ENCODE data around the gene SSBP2.
A peak's percentile ranks its signal among the peaks of the same experiment; 100 is the strongest.

SSBP2 gene

DNA sequence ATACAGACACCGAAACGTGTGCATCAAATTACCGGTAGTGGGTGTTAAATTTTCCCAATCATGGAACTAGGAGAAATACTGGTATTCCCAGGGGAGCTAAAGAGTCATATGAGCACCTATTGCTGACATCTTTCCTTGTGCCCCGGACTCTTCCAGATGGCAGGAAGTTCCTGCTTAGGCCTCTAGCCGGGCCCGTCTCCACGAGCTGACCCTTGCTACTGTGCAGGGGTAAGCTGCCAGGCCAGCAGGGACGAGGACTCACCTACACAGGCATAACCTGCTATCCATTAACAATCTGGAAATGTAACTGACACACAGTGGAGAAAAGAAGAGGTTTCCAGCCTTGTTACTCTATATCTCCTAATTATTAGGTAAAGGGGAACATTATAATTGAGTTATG lies 16.2 kb upstream of the SSBP2 start:
- DNase-seq (ENCODE audit: low read depth in 2 of 2), result no peak

DNA sequence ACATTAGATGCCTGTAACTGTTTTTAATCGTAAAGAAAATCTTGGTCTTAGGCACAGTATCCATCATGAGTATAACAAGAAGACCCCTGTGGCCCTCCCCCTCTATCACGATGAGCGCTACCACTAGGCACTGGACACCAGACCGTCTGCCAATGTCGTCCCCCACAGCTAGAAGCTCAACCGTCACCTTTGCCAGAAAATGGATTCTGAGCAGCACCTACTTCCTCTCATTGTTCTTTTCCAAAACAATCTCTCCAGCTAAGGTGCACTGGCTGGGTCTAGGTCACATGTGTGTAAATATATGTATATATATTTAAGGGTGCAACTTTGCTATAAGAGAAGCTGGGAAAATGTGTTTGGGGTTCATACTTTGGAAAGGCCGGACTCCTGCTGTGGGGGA lies 15.7 kb upstream of the SSBP2 start:
- no peak for DNase-seq (ENCODE audit: low read depth in 2 of 2)

DNA sequence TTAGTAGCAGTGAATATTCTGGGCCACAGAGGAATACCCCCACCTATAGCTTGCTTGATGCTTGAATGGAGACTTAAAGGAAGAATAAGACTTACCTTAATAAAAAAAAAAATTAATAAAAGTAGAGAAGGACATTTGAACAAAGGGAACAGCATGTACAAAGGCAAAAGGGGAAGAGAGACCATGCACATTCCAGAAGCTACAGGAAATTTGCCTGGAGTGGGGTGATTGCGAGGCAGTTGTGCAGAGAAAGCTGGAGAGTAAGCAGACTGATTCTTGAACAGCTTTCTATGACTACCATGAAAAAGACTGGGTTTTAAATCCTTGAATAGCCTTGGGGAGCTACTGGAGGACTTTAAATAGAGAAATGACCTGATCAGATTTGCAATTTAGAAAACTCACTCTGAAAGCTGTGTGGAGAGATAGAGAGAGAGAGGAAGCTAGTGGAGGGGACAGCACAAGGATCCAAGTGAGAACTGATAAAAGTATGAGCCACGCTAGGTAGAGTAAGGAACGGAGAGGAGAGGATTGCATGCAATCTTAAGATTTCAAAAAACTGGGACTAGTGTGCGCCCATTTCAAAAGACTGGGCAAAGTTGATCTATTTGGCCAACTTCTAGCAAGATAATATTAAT lies 12.5 kb upstream of the SSBP2 start:
- DNase-seq (ENCODE audit: low read depth in 2 of 2), result no peak

DNA sequence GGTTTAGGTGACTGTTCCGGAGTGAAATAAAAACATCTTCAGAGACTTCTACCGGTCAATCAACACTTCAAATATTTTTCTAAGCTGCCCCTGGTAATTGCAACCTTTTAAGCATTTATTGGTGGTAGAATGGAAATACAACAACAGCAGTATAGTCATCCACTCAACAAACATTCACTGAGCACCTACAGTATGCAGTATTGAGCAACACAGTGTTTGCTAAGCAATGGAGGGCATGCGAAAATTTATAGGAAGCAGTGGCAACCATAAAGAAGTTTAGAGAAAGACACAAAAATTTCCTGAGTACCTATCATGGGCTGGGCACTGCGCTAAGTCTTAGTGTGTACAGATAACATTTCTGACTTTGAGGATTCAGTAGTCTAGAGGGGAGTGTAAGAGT lies 12.0 kb upstream of the SSBP2 start:
- DNase-seq (ENCODE audit: low read depth in 2 of 2), result no peak

DNA sequence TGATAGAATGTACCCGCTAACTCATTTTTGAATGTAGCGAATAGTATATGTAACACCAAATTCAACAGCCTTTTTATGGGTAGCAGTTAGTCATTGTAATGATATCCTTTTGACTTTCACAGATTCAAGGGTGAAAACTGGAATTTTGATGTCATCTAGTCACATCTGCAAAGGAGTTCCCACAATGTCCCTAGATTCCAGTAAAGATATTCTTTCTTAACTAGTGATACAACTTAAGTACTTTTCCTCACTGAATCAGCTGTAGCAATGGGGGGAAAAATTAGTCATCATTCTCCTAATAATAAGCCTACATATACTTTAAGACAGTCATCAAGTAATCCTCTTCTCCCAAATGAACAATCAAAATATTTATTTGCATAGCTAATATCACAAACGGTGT lies 11.5 kb upstream of the SSBP2 start:
- DNase-seq (ENCODE audit: low read depth in 2 of 2), result no peak

DNA sequence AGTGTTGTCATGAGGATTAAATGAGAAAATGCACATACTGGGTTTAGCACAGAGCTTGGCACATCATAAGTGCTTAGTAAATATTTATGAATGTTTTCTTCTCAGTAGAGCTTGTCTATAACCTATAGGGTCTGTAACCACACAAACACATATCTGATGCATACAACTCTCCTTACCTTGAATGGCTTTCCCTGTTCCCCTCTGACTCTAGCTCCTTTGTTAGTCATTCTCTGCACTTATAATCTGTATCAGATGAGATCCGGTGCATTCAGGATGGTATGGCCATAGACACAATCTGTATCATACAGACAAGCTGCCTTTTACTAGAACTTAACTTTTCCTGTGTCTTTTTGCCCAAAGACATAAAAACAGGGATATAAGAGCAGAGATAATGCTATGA lies 11.1 kb upstream of the SSBP2 start:
- no peak for DNase-seq (ENCODE audit: low read depth in 2 of 2)

DNA sequence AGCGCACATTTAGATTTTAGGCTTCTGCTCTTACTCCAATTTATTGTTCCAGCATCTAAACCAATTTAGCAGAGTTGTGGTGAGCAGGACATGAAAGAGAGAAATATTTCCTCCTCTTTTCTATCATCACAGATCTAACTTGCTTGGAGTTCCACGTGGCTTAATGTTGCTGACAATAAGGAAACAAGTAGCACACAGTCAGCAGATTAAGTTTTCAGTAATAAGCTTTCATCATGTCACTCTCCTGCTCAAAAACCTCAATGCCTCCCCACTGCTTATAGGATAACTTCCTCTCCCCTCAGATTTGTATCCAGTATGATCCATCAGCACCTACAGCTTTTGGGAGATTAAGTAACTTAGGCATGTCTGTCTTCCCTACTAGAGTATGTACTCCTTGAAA lies 10.4 kb upstream of the SSBP2 start:
- no peak for DNase-seq (ENCODE audit: low read depth in 2 of 2)

DNA sequence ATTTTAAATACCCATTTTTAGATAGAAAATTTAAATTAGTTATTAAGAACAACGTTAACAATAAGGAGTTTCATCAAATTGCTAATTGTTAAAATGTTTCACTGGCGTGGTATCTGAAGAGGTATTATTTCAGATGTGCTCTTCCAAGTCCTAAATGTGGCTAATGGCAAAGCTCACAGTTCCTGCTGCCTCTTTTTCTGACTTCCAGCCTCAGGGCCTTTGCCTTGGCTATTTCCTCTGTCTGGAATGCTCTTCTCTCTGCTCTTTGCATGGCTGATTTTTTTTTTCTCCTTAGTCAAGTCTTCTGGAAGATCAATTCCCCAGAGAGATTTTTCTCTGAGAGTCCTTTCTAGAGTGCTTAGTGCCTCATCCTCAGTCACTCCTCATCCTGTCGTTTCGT lies 9.6 kb upstream of the SSBP2 start:
- DNase-seq (ENCODE audit: low read depth in 2 of 2), result no peak

DNA sequence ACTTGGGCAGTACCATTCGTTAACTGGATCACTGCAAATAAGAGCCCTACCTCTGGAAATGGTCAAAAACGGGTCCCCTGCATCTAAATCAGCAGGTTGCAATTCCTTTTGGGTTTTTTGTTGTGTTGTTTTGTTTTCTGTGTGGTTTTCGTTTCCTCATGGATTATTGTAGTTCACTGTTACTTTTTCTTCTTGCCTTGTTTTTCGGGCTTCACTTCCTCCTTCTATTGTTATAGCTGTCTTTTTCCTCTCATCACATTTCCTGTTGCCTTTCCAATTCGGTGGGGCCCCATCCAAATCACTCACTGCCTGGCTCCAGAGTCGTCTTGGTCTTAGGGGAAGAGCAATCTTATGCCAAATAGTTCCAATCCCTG lies 8.7 kb upstream of the SSBP2 start:
- no peak for DNase-seq (ENCODE audit: low read depth in 2 of 2)

DNA sequence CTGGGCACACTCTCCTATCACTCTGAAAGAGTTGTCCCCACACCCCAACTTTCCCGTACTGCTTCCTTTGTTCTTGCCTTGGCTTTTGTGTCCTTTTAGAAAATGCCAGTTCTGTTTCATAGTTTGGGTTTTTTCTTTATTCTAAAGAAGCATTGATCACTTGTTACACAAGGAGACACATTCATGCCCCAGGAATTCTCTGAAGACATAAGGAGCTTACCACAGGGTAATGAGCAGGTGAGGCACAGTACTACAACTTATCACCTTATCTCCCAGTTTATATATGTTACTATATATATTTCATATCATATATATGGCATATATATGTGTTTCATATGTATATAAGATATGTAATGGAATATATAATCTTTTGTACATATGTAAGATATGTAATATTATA lies 6.5 kb upstream of the SSBP2 start:
- DNase-seq (ENCODE audit: low read depth in 2 of 2), result no peak

DNA sequence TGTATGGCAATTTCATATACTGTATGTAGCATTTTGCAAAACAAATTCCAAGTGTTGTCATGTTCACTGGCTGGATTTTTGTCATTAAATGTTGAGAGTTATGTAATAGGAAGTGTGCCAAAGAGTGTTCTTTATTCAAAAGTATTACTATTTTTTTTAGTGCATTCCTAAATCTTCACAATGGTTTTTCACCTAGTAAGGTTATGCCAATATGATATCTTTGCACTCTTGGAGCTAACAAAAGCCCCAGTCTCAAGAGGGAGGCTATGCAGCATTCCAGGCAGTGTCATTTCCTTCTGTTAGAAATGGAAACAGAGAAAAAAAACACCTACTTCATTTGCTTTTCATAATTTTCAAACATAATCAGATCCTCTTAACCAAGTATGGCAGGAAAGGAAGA lies 5.1 kb upstream of the SSBP2 start:
- no peak for DNase-seq (ENCODE audit: low read depth in 2 of 2)

DNA sequence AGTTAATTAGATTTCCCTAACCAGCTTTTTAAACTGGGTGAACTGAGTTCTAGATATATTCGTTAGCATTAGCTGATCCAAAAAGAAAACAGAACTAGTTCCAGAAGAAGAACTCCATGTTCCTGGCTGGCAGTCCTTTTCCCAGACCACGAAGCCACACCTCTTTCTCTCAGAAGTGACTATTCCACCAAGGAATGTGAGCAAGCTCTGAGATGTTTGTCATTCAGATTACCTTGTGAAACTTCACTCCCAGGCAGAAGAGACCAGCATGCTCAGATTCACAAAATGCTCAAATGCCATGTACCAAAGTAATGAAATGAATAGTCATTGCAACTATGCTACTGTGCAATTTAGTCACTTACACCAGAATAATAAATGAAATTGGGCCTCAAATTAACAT lies 4.4 kb upstream of the SSBP2 start:
- DNase-seq (ENCODE audit: low read depth in 2 of 2), result no peak

DNA sequence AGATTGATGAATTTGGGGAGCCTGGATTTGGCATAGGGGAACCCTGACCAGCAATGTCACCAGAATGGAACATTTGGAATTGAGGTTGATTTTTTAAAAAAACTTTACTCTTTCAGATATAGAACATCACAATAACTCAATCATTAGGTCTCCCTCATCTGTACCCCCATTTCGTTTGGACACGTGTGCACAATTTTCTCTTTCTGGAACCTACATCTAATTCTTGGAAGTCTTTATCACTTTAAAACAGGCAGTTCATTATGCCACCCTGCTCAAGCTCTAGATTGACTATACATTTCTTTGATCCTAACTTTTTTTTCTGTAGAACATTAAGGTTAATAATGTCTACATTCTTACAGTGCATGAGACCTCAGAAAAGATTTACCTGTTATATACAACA lies 3.7 kb upstream of the SSBP2 start:
- no peak for DNase-seq (ENCODE audit: low read depth in 2 of 2)

DNA sequence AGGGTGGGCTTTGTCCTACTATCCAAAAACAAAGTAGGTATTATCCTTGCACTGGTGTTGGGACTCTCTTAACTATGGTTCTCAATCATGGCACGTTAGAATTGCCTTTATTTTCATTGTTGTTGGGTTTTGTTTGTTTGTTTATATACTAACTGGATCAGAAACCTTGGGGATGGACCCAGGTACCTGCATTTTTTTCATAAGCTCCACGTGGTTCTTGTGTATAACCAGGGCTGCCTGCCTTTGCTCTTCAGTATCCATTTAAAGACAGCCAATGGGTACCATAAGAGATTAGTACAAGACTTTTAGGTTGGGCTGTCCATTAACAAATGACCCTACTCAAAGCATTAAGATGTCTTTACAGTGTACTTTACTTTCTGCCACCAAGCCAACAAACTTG lies 2.5 kb upstream of the SSBP2 start:
- DNase-seq (ENCODE audit: low read depth in 2 of 2), result no peak

DNA sequence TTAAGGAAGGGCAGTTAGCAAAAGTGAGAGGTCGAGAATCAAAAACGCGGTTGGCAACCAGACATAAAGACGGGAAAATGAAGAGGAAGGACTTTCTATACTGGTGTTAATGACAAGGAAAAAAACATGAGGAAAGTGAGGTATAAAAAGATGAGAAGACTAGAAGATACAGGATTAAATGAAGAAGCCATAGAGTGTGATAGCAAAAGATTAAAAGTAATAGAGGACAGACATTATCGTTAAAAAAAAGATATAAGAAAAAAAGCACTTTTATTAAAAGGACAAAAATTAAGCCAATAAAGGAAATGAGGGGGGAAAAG lies 1.7 kb upstream of the SSBP2 start:
- DNase-seq (ENCODE audit: low read depth in 2 of 2), result no peak

DNA sequence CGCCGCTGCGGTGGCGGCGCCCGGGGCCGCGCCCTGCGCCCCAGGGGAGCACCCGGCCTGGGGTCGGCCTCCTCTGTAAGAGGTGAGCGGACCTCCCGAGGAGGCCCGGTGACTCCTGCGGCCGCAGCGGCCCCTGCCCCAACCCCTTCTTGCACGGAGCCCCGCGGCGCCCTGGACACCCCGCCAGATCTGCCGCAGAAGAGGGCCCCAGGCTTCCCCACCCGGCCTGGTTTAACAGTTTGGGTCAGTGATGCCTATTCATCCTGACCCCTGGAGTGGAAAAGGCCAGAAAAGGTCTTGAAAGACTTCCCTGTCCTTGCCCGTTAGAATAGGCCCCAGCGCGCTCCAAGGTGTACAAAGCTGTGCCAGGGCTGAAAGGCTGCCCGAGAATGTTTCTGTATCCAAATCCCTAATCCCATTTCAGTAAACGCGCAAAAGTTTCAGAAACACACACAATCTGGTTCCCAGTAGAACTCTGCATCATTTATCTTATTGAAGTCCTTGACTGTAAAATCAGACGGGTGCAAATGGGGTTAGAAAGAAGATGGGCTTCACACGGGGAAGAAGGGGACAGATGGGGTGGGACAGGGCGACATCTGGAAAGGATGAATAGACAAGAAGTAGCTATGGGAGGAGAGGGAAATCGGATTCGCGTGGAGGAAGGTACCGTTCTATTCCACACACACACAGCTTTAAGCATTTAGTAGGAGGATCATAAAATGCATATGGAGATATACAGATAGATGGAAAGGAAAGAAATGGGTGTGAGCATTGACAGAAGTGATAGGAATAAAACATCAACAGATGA lies 1.1 kb upstream of the SSBP2 start:
- DNase-seq (ENCODE audit: low read depth in 2 of 2), result no peak

DNA sequence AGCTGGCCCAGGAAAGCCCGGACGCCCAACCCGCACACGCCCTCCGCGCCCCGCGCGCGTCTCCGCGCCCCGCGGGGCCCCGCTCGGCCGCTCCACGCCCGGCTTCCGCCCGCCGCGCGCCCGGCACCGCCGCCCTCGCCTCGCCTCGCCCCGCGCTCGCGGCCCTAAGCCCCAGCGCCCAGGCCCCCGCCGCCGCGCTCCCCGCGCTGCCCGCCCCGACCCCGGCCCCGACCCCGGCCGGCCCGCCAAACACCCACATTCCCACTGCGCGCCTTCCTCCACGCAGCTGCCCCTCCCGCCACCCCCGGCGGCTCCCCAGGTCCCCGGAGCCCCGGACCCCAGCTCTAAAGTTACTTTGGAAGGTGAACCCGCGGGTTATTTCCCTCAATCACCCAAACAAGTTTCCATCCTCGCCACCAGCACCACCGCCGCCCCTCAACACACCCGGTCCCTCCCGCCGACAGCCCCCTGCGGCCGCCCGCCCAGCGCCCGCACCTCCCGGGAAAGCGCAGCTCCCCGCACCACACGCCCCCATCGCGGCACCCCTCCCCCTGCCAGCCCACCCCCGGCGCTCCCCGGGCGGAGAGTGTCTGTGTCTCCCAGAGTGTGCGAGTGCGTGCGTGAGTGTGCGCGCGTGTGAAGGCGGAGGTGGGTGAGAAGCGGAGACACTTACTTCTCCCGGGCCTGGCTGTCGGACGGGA lies 439 bp downstream of the SSBP2 start:
- peak in 1 of 2 donors; percentile 1 for DNase-seq (ENCODE audit: low read depth in 2 of 2)

DNA sequence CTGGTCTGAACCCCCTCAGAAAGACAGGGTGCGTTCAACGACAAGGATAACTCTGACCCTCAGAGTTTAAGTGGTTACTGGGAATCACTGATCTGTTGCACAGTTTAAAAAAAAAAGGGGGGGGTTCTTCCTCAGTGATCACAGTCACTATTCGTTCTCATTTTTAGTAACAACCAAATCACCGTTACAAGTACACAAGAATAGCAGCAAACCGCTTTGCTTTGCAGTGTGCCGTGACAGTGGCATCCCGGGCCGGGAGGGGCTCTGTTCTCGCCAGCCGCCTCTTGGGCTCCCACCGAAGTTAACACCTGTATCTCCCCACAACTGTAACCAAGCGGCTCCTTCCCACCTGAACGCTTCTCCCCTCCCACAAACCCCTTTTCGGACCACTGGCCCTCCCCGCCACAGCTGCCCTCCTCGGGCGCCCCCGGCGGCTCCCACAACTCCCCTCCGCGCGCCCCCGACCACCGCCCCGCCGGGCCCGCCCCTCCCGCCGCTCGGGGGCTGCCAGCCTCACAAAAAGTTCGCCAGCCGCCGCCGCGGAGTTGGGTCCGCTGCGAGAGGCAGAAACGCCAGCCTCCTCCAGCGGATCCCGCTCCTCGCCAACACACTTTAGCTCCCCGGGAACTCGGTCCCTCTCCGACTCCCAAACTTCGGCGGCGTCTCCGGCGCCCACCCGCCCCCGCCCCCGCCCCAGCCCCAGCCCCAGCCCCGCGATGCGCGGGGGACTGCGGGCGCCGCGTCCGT lies 1.2 kb downstream of the SSBP2 start:
- DNase-seq (ENCODE audit: low read depth in 2 of 2), result peak; percentile 9 to 10

DNA sequence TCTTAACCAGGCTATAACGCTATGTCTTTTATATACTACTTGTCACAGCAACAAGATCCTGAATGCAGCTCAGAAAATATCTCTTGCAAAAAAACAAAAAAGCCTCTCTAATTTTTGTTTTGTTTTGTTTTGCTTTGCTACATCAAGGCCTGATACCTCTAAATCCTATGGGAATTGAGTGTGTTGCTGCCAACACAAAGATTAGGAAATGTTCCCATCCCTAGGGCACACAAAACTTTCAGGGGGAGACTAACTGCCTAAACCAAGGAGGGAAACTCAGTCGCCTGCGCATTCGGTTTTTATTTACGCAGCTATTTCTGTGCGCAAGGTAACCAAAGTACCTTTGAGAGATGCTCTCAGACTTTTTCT lies 1.7 kb downstream of the SSBP2 start:
- no peak for DNase-seq (ENCODE audit: low read depth in 2 of 2)

DNA sequence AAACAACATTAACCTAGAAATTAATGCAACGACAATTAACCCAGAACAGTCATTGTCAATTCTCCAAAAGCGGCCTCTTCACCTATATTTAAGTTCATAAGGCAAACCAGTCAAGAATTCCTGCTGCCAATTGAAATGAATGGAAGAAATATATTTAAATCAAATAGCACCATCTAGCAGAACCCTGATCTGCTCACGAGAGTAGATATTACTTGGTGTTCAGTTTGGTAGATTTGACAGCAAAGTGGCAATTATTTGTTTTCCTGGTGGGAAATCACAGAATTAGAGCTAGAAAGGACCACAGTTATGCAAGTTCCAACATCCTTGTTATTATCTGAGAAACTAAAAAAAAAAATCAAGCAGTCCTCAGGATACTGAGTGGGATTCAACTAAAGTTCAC lies 2.3 kb downstream of the SSBP2 start:
- DNase-seq (ENCODE audit: low read depth in 2 of 2), result no peak

DNA sequence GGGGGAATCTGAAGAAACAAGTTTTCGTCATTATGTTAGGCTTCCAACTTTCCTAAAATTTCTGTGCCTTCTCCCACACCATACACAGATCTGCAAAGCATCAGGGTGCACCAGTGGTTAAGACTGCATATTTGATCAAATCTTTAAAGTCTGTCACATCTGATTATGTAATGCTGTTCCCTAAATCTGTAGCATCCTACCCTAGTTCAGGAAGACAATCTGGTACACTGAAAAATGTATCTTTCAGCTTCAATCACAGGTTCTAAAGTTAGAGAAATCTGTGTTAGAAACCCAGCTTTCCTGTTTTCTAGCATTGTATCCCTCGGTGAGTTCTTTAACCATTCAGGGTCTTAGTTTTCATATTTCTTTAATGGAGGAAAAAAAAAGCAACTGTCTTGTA lies 3.9 kb downstream of the SSBP2 start:
- DNase-seq (ENCODE audit: low read depth in 2 of 2), result no peak

DNA sequence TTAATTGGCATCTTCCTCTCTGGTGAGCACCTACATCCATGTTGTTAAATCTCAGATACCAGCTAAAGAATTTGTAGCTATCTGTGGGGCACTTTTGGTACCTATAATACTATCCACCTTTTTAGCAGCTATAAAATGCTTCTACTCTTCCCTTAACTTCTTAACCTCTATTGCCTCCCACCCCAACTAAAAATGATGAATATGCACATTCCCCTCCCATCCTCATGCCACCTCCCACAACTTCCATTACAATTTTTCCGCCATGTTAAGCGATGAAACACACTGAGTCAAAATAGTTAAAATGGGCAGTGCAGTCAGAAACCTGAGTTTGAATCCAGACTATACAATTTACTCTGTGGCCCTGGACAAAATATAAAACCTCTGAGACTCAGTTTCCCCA lies 10.1 kb downstream of the SSBP2 start:
- DNase-seq (ENCODE audit: low read depth in 2 of 2), result no peak

DNA sequence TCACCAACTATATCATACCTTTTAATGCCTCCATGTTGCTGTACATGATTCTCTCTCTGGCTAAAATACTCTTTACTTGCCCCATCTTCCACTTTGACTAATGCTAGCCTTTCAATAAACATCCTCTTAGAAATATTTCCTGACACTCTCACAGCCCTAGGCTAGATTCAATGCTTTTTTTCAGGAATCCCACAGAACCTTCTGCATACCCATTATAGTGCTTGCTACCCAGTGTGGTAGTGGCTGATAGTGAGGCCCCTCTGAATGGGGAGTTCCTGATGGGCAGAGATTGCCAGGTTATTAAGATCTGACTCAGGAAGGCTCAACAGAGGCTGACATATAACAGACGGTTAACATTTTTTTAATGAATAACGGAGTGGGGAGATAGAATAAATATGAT lies 11.6 kb downstream of the SSBP2 start:
- no peak for DNase-seq (ENCODE audit: low read depth in 2 of 2)
